Activated T-cell treated with anti-CD3 and anti-CD28 coated beads, Interleukin-2, amount 50 U/mL, for 4 hours (primary cell): Measurements from ENCODE around the gene DRD3. TPM values are rescaled to one million over a fixed set of nuclear protein-coding genes. Genes with fewer than 3 reads are reported as not detected.
A peak's percentile ranks its signal among the peaks of the same experiment; 100 is the strongest.

Source experiments
- ATAC-seq, 2 donors: fragments of 200-7000 bp; cut with Tn5 transposase; one replicate each; pipeline ENCODE4 v1.10.0; 2021
- DNase-seq: peaks from one replicate; pipeline ENCODE4 v3.0.0-alpha.2; 2020
- H3K27me3 Mint-ChIP-seq: one replicate; pipeline ENCODE4 v1.8.0; 2021; ENCODE audit warnings: low read depth, mixed read lengths
- H3K36me3 Mint-ChIP-seq: one replicate; pipeline ENCODE4 v1.8.0; 2022; ENCODE audit warnings: mixed read lengths; ENCODE audit not compliant: insufficient read depth
- H3K4me1 Mint-ChIP-seq: one replicate; pipeline ENCODE4 v1.8.0; 2021; ENCODE audit warnings: low read depth, mixed read lengths
- H3K4me3 Mint-ChIP-seq: one replicate; pipeline ENCODE4 v1.8.0; 2021; ENCODE audit warnings: mild to moderate bottlenecking, moderate library complexity, mixed read lengths
- H3K9me3 Mint-ChIP-seq: one replicate; pipeline ENCODE4 v1.8.0; 2021; ENCODE audit warnings: mixed read lengths
- total RNA-seq, 3 donors: library from RNA; stranded (reverse); gene quantifications; one replicate each; pipeline ENCODE4 v1.2.1, GENCODE V29; 2021

The DRD3 gene
- total RNA-seq, 3 donors from 2014 or later: not detected

- ATAC-seq (peak in 1 of 2 donors; percentile 14), DNase-seq (no peak)
- no peak overlapping the region for H3K4me3 Mint-ChIP-seq
- no peaks in the 10 kb centered on the region for H3K4me1 Mint-ChIP-seq
- peaks cover 9% of the 10 kb centered on the region for H3K27me3 Mint-ChIP-seq
- H3K36me3 Mint-ChIP-seq: no peaks in the 10 kb centered on the region
- H3K9me3 Mint-ChIP-seq: no peaks in the 10 kb centered on the region
Observed at GRCh38 chr3:114122027-114122709, 56.7 kb downstream of the DRD3 start.

GRCh38 chr3:114120211-114120610 lies 58.6 kb downstream of the DRD3 start:
- ATAC-seq (no peak), DNase-seq (no peak)
- Mint-ChIP-seq H3K4me1 (no peaks in the 10 kb centered on the region), H3K4me3 (no peak overlapping the region), H3K36me3 (no peaks in the 10 kb centered on the region), H3K27me3 (peaks cover 9% of the 10 kb centered on the region), H3K9me3 (no peaks in the 10 kb centered on the region)

- DNase-seq: no peak
- H3K36me3 Mint-ChIP-seq: no peaks in the 10 kb centered on the region
- no peak for ATAC-seq
- H3K27me3 Mint-ChIP-seq: peaks cover 9% of the 10 kb centered on the region
- no peaks in the 10 kb centered on the region for H3K4me1 Mint-ChIP-seq
- H3K9me3 Mint-ChIP-seq: no peaks in the 10 kb centered on the region
- no peak overlapping the region for H3K4me3 Mint-ChIP-seq
Observed at GRCh38 chr3:114119776-114120175, 59.1 kb downstream of the DRD3 start.

GRCh38 chr3:114115143-114115542 lies 63.7 kb downstream of the DRD3 start:
- Mint-ChIP-seq H3K4me1 (no peaks in the 10 kb centered on the region), H3K27me3 (peaks cover 15% of the 10 kb centered on the region), H3K9me3 (no peaks in the 10 kb centered on the region), H3K4me3 (no peak overlapping the region), H3K36me3 (no peaks in the 10 kb centered on the region)
- no peak for ATAC-seq
- no peak for DNase-seq

GRCh38 chr3:114114719-114115118 lies 64.1 kb downstream of the DRD3 start:
- H3K4me1 Mint-ChIP-seq: no peaks in the 10 kb centered on the region
- DNase-seq (no peak), ATAC-seq (no peak)
- no peaks in the 10 kb centered on the region for H3K9me3 Mint-ChIP-seq
- H3K27me3 Mint-ChIP-seq: peaks cover 15% of the 10 kb centered on the region
- H3K4me3 Mint-ChIP-seq: no peak overlapping the region
- H3K36me3 Mint-ChIP-seq: no peaks in the 10 kb centered on the region

GRCh38 chr3:114112696-114113095 lies 66.2 kb downstream of the DRD3 start:
- peaks cover 18% of the 10 kb centered on the region for H3K27me3 Mint-ChIP-seq
- no peaks in the 10 kb centered on the region for H3K36me3 Mint-ChIP-seq
- no peak for DNase-seq
- H3K4me1 Mint-ChIP-seq: no peaks in the 10 kb centered on the region
- no peak overlapping the region for H3K4me3 Mint-ChIP-seq
- ATAC-seq: no peak
- H3K9me3 Mint-ChIP-seq: no peaks in the 10 kb centered on the region

GRCh38 chr3:114111060-114111770 lies 67.6 kb downstream of the DRD3 start:
- DNase-seq: no peak
- Mint-ChIP-seq H3K9me3 (no peaks in the 10 kb centered on the region), H3K4me3 (no peak overlapping the region), H3K4me1 (no peaks in the 10 kb centered on the region), H3K27me3 (peaks cover 18% of the 10 kb centered on the region), H3K36me3 (no peaks in the 10 kb centered on the region)
- no peak for ATAC-seq

- Mint-ChIP-seq H3K36me3 (no peaks in the 10 kb centered on the region), H3K27me3 (peaks cover 18% of the 10 kb centered on the region), H3K9me3 (no peaks in the 10 kb centered on the region), H3K4me1 (no peaks in the 10 kb centered on the region), H3K4me3 (no peak overlapping the region)
- ATAC-seq: no peak
- DNase-seq: no peak
Observed at GRCh38 chr3:114110439-114110838, 68.4 kb downstream of the DRD3 start.

- ATAC-seq: no peak
- no peaks in the 10 kb centered on the region for H3K4me1 Mint-ChIP-seq
- DNase-seq: no peak
- peaks cover 18% of the 10 kb centered on the region for H3K27me3 Mint-ChIP-seq
- H3K36me3 Mint-ChIP-seq: no peaks in the 10 kb centered on the region
- no peaks in the 10 kb centered on the region for H3K9me3 Mint-ChIP-seq
- H3K4me3 Mint-ChIP-seq: no peak overlapping the region
Observed at GRCh38 chr3:114108137-114108536, 70.7 kb downstream of the DRD3 start.

- H3K4me1 Mint-ChIP-seq: no peaks in the 10 kb centered on the region
- peaks cover 1% of the 10 kb centered on the region for H3K27me3 Mint-ChIP-seq
- DNase-seq (no peak), ATAC-seq (no peak)
- no peaks in the 10 kb centered on the region for H3K36me3 Mint-ChIP-seq
- H3K9me3 Mint-ChIP-seq: no peaks in the 10 kb centered on the region
- no peak overlapping the region for H3K4me3 Mint-ChIP-seq
Observed at GRCh38 chr3:114104414-114104813, 74.4 kb downstream of the DRD3 start.

- H3K36me3 Mint-ChIP-seq: no peaks in the 10 kb centered on the region
- H3K27me3 Mint-ChIP-seq: no peaks in the 10 kb centered on the region
- no peak overlapping the region for H3K4me3 Mint-ChIP-seq
- H3K9me3 Mint-ChIP-seq: no peaks in the 10 kb centered on the region
- DNase-seq (no peak), ATAC-seq (no peak)
- H3K4me1 Mint-ChIP-seq: no peaks in the 10 kb centered on the region
Observed at GRCh38 chr3:114103858-114104257, 75.0 kb downstream of the DRD3 start.

GRCh38 chr3:114103181-114103580 lies 75.7 kb downstream of the DRD3 start:
- Mint-ChIP-seq H3K4me3 (no peak overlapping the region), H3K4me1 (no peaks in the 10 kb centered on the region), H3K36me3 (no peaks in the 10 kb centered on the region), H3K27me3 (no peaks in the 10 kb centered on the region), H3K9me3 (no peaks in the 10 kb centered on the region)
- ATAC-seq (no peak), DNase-seq (no peak)

- ATAC-seq (no peak), DNase-seq (no peak)
- H3K4me3 Mint-ChIP-seq: no peak overlapping the region
- no peaks in the 10 kb centered on the region for H3K27me3 Mint-ChIP-seq
- H3K4me1 Mint-ChIP-seq: no peaks in the 10 kb centered on the region
- H3K36me3 Mint-ChIP-seq: no peaks in the 10 kb centered on the region
- H3K9me3 Mint-ChIP-seq: no peaks in the 10 kb centered on the region
Observed at GRCh38 chr3:114101101-114101500, 77.8 kb downstream of the DRD3 start.

- DNase-seq (no peak), ATAC-seq (no peak)
- no peaks in the 10 kb centered on the region for H3K27me3 Mint-ChIP-seq
- H3K4me3 Mint-ChIP-seq: no peak overlapping the region
- no peaks in the 10 kb centered on the region for H3K9me3 Mint-ChIP-seq
- no peaks in the 10 kb centered on the region for H3K36me3 Mint-ChIP-seq
- no peaks in the 10 kb centered on the region for H3K4me1 Mint-ChIP-seq
Observed at GRCh38 chr3:114095796-114096195, 83.1 kb downstream of the DRD3 start.

GRCh38 chr3:114093596-114093995 lies 85.3 kb downstream of the DRD3 start:
- Mint-ChIP-seq H3K36me3 (no peaks in the 10 kb centered on the region), H3K9me3 (no peaks in the 10 kb centered on the region), H3K4me3 (no peak overlapping the region)

More at GRCh38 chr3:114093596-114093995, 85.3 kb downstream of the DRD3 start:
- no peak for ATAC-seq
- no peak for DNase-seq
- no peaks in the 10 kb centered on the region for H3K4me1 Mint-ChIP-seq
- no peaks in the 10 kb centered on the region for H3K27me3 Mint-ChIP-seq
